Fibroblast of lung (primary cell): ENCODE data around the gene LRMDA.

ENCODE experiments used
- CTCF ChIP-seq, 2 donors: IDR thresholded peaks in 1 of 2; conservative IDR thresholded peaks in 1 of 2; 1 replicate in 1 of 2; 2 replicates in 1 of 2; pipeline ENCODE4 v1.5.1; 2011 to 2012; ENCODE audit warnings: low read length in 2 of 2, control low read depth in 1 of 2, inconsistent platforms in 1 of 2, low read depth in 1 of 2, mild to moderate bottlenecking in 1 of 2
- EZH2 ChIP-seq: IDR thresholded peaks from 2 replicates; pipeline ENCODE4 v1.5.1; 2012; ENCODE audit warnings: low read length, control low read depth, mild to moderate bottlenecking; ENCODE audit errors: missing control alignments

DNA sequence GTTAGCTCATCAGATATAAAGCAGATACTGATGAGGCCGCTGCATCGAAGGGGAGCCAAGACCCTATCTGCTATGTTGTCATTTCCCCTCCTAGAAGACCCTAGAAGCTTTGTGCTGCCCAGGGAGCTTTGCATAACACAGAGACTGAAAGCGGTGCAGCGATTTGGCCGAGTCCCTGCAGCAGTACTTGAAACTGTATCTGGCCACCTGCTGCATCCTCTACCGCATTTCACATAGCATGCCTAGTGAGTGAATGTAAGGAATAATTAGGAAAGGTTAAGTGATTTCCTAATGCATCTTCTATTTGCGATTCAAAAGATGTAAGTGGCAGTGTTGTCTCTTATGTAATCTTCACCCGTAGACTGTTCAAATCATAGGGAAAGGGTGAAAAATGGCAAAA, 106.7 kb downstream of the LRMDA start:
- TF ChIP-seq CTCF (conservative IDR thresholded peaks at IDR 0.05 in 1 of 2, IDR thresholded peaks at IDR 0.05 in 1 of 2; ENCODE audit: low read depth in 1 of 2, low read length in 2 of 2) (no peak), EZH2 (no peak)
